GOT3 (cell line): Measurements from ENCODE around the gene SELP.
A peak's percentile ranks its signal among the peaks of the same experiment; 100 is the strongest.

Source experiments
- DNase-seq: peaks from one replicate; lab custom pipeline; 2025; ENCODE audit warnings: mixed read lengths; lab: John Stamatoyannopoulos, UW

Gene SELP

DNA sequence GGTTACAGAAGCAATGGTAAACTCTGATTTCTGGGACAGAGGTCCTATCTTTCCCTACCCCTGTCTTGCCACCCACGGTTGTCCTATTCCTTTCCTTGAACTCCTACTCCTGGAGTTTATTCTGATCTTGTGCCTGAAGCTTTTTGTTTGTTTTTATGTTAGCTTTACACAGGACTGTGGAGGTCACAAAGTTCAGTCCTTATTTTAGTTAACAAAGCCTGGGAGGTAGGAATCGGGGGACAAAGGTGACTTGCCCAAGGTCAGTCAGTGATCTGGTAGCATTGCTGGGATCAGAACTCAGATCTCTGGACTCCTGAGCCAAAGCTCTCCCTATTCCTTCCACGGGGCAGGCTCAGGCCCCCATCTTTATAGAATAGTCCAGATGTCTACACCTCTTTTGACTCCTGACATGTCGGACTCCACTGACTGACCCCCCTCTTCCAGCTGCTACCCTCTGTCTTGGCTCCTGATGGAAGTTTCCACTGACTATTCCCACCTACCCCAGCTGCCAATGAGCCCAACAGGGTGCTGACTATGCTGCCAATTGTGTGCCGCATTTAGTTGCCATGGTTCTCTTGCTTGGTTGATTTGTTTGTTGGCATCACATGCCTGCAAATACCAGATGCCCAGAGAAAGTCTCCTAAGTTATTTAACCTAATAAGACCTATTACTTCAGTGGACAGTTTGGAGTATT, 53.5 kb downstream of the SELP start:
- no peak for DNase-seq

DNA sequence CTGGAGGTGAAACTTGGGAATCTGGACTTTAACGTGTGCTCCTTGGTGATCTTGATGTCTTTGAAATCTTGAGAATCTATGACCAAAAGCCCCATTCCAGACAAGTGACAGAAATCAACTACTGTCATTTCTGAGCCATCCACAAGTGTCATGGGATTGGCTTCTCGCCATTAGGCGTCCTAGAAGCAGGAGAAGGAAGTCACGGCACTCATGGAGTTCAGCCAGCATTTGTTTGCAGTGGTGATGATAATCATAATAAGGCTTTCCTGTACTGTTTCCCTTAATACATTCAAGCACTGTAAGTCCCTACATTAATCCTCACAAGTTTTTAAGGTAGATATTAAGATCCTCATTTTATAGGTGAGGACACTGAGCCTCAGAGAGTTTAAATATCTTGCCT, 55.6 kb downstream of the SELP start:
- DNase-seq = no peak

GRCh38 chr1:169572187-169572586, 57.7 kb downstream of the SELP start:
- no peak for DNase-seq

- no peak for DNase-seq
Measured at GRCh38 chr1:169571450-169571849, 58.5 kb downstream of the SELP start.

GRCh38 chr1:169570172-169570574, 59.8 kb downstream of the SELP start:
- DNase-seq = no peak

- DNase-seq = no peak
Measured at GRCh38 chr1:169568497-169568896, 61.4 kb downstream of the SELP start.

GRCh38 chr1:169565335-169566271, 64.3 kb downstream of the SELP start:
- no peak for DNase-seq

- DNase-seq = no peak
Measured at GRCh38 chr1:169563650-169564049, 66.3 kb downstream of the SELP start.

DNA sequence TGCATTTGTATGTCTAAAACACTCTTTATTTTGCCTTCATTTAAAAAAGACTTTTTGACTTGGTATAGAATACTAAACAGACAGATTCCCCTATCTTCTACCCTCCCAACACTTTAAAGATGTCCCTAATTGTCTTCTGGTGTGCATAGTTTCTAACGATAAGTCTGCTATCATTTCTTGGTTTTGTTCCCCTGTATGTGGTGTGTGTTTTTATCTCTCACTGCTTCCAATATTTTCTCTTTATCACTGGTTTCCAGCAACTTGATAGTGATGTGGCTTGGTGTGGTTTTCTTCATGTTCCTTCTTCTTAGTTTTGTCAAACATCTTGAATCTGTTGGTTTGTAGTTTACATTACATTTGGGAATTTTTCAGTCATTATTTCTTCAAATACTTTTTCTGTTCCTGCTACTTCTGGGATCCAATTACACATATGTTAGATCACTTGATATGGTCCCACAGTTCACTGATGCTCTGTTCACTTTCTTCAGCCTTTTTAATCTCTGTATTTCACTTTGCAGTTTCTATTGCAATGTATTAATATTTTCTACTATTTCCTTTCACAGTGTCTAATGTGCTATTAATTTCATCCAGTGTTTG, 66.8 kb downstream of the SELP start:
- no peak for DNase-seq

DNA sequence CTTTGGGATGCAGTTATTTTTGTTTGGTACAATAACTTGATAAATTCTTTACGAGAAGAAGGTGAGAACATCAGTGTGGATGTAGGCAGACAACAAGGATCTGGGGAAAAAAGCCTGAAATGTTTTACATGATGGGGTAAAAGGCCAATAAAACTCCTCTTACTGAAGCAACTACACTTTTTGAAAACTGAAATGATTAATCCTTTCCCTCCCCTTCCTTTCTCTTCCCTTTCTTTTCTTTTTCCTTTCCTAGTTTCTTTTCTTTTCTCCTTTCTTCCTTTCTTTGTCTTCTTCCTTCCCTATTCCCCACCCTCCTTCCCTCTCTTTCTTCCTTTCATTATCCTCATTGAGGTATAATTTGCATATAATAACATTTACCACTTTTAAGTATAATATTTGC, 68.2 kb downstream of the SELP start:
- no peak for DNase-seq

GRCh38 chr1:169557131-169557530, 72.8 kb downstream of the SELP start:
- no peak for DNase-seq

GRCh38 chr1:169550294-169550693, 79.6 kb downstream of the SELP start:
- no peak for DNase-seq

- no peak for DNase-seq
Measured at GRCh38 chr1:169548282-169548681, 81.6 kb downstream of the SELP start.

DNA sequence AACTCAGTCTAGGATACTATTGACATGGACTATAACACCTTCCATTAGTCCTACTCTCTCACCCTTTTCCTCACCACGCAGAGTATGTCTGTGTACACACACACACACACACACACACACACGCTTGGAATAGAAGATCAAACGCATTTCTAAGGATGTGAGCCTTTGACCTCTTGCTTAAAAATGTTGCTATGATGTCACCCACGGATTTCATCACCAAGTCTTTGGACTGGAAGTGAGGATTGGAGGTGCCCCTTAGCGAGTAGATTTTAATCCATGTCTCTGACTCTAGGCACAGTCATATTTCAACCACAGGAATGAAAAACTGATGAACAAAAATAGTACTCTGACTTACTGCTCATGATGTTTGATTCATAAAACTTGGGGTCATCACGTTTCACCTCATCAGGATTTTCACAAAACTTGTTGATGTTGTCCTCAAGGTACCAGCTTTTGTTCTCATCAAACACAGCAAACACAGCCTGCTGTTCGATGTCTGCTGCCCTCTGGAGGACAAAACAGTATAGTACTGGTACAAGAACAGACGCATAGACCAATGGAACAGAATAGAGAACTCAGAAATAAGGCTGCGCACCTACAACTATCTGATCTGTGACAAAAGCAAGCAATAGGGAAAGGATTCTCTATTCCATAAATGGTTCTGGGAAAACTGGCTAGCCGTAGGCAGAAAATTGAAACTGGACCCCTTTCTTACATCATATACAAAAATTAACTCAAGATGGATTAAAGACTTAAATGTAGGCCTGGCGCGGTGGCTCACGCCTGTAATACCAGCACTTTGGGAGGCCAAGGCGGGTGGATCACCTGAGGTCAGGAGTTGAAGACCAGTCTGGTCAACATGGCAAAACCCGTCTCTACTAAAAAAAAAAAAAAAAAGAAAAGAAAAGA, 83.6 kb downstream of the SELP start:
- peak; percentile 77 for DNase-seq

- no peak for DNase-seq
Measured at GRCh38 chr1:169545472-169545871, 84.5 kb downstream of the SELP start.

DNA sequence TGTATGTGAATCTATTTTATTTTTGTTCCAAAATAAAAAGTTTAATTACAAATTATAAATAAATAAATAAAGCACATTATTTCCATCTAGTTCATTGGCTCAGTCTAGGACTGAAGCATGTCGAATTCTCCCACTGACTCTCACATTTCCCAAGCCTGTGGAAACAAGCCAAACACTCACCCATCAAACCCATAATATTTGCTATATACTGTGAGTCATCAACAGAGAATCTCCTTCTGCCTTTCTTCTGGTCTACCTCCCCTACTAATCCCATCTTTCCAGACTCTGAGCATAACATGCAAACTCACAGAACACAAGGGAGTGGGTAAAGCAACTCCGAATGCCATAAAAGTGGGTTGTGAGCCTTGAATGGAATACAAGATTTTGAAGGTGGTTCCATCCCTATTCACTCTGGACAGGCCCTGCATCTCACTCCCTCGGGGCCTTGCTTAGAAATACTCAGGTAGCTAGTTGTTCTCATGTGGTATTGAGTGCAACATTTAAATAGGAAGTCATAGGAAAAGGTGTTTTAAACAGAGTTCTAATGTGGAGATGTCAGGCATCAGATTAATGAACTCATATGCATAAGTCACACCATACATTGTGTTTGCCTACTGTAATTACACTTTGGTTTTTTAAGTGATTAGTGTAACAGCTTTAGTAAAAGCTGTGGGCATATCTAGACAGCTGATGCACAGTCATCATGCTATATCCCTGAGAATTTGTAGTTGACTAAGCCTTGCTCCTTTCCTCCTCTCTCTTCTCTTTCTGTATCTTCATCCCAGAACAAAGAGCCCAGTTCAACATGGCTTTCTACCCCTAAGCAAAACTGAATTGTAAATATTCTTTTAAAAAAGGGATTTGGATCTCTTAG, 90.7 kb downstream of the SELP start:
- no peak for DNase-seq
